ENCODE data around the gene TRIM24. TPM values are rescaled to one million over a fixed set of nuclear protein-coding genes. Genes with fewer than 3 reads are reported as not detected.

Gene TRIM24
- total RNA-seq, 2 experiments from 2014 or later, result 13.6 to 15.9 TPM

DNA sequence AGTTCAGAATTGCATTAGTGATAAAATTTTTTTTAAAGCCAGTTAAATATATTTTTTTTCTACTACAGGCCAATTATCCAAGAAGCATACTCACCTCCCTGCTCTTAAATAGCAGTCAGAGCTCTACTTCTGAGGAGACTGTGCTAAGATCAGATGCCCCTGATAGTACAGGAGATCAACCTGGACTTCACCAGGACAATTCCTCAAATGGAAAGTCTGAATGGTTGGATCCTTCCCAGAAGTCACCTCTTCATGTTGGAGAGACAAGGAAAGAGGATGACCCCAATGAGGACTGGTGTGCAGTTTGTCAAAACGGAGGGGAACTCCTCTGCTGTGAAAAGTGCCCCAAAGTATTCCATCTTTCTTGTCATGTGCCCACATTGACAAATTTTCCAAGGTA is 119.1 kb downstream of the TRIM24 start:
- H3K4me3 Mint-ChIP-seq, result no peak overlapping the region
- H3K4me1 Mint-ChIP-seq (ENCODE audit: low read depth), result no peaks in the 10 kb centered on the region
- intact Hi-C loops (cut with micrococcal nuclease), result no loop called here
- ChIA-PET POLR2A (no interaction called here), CTCF (no interaction called here)
- no peaks in the 10 kb centered on the region for H3K27me3 Mint-ChIP-seq
- H3K9me3 Mint-ChIP-seq, result no peaks in the 10 kb centered on the region
- H3K27ac Mint-ChIP-seq, result no peak overlapping the region
- H3K36me3 Mint-ChIP-seq, result peaks cover 51% of the 10 kb centered on the region
- no peak for DNase-seq

- ChIA-PET CTCF (no interaction called here), POLR2A (no interaction called here)
- no peaks in the 10 kb centered on the region for H3K4me1 Mint-ChIP-seq (ENCODE audit: low read depth)
- H3K36me3 Mint-ChIP-seq, result peaks cover 54% of the 10 kb centered on the region
- no peaks in the 10 kb centered on the region for H3K9me3 Mint-ChIP-seq
- intact Hi-C loops (cut with micrococcal nuclease), result no loop called here
- H3K27me3 Mint-ChIP-seq, result no peaks in the 10 kb centered on the region
- no peak overlapping the region for H3K4me3 Mint-ChIP-seq
- DNase-seq, result no peak
- H3K27ac Mint-ChIP-seq, result no peak overlapping the region
Observed at GRCh38 chr7:138579671-138580070, 119.6 kb downstream of the TRIM24 start.

DNA sequence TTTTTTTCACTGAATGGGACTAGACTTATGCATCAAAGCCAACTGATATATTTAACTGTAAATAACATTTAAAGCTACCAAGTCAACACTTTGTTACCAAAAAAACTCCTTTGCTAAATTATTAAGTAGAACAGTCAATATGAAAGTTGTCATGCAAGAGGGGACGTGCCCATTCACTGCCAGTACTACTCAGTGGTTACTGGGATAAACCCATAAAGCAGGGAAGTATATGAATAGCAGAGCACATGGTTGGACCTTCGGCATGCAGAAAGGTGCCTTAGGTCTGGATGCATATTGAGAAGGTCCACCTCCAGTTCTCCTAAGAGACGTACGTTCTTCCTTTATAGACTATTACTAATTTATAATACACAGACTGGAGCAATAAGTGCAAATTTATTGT is 121.0 kb downstream of the TRIM24 start:
- CTCF ChIA-PET, result no interaction called here

DNA sequence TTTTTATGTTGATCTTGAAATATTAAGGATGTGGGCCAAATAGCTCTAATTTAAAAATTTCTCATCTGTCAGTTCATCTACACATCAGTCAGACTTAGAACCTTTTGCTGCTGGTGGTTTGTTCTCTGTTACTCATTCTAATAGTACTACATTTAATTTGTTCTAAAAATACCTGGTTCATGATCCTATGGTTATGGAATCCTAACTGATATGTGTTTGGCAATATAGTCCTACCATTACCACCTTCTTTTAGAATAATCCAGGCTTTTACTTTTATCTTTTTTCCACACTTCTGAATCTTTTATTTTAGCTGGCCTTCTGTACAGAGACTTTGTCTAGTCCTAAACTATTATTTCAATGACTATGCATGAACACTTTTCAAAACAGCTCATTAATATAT is 124.2 kb downstream of the TRIM24 start:
- H3K27me3 Mint-ChIP-seq, result no peaks in the 10 kb centered on the region
- DNase-seq, result no peak
- no peak overlapping the region for H3K4me3 Mint-ChIP-seq
- H3K36me3 Mint-ChIP-seq, result peaks cover 60% of the 10 kb centered on the region
- no peaks in the 10 kb centered on the region for H3K9me3 Mint-ChIP-seq
- POLR2A ChIA-PET, result no interaction called here
- H3K4me1 Mint-ChIP-seq (ENCODE audit: low read depth), result no peaks in the 10 kb centered on the region
- H3K27ac Mint-ChIP-seq, result no peak overlapping the region
- CTCF ChIA-PET, result interaction anchor here (1.4 kb wide), 1 partner anchor 154 kb away, joined by 4 read pairs; no protein-coding TSS in a partner anchor
- intact Hi-C loops (cut with micrococcal nuclease), result no loop called here

More for the DNA sequence above, 121.0 kb downstream of the TRIM24 start:
- H3K9me3 Mint-ChIP-seq, result no peaks in the 10 kb centered on the region
- no peak overlapping the region for H3K4me3 Mint-ChIP-seq
- H3K4me1 Mint-ChIP-seq (ENCODE audit: low read depth), result no peaks in the 10 kb centered on the region
- H3K27me3 Mint-ChIP-seq, result no peaks in the 10 kb centered on the region
- peaks cover 60% of the 10 kb centered on the region for H3K36me3 Mint-ChIP-seq
- POLR2A ChIA-PET, result no interaction called here
- no peak overlapping the region for H3K27ac Mint-ChIP-seq
- intact Hi-C loops (cut with micrococcal nuclease), result no loop called here
- DNase-seq, result no peak

GRCh38 chr7:138584696-138585095 is 124.6 kb downstream of the TRIM24 start:
- H3K4me1 Mint-ChIP-seq (ENCODE audit: low read depth), result no peaks in the 10 kb centered on the region
- intact Hi-C loops (cut with micrococcal nuclease), result no loop called here
- DNase-seq, result no peak
- no peaks in the 10 kb centered on the region for H3K9me3 Mint-ChIP-seq
- ChIA-PET CTCF (interaction anchor here (1.4 kb wide), 1 partner anchor 154 kb away, joined by 4 read pairs; no protein-coding TSS in a partner anchor), POLR2A (no interaction called here)
- no peak overlapping the region for H3K4me3 Mint-ChIP-seq
- no peaks in the 10 kb centered on the region for H3K27me3 Mint-ChIP-seq
- H3K27ac Mint-ChIP-seq, result no peak overlapping the region
- peaks cover 55% of the 10 kb centered on the region for H3K36me3 Mint-ChIP-seq

DNA sequence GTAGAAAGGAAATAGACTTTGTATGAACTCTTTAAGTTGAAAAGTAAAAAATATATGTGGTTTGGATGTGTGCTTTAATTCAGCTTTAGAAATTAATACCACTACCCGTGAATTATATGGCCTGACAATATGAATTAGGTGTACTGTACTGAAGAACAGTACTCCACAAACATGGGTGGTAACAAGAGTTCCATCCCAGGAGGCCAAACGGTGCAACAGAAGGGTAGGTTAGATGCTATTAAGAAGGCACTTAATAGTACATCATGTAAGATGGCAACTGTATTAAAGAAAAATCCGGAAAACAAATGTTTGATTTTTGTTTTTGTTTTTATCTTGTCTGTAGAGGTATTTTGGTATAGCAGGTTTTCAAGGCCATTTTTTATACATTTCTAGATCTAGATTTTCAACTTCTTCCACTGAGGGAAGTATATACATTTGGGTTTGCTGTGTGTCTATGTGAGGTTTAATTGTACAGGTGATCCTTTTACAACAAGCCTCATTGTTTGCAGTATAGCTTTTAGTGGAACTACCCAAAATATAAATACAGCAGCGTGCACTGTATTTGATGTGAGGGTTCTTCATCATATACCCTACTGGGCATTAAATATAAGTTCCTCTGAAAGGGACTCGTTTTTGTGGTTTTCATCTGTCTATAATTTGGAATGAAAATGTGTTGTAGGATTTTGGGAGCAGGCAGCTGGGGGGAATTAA is 125.4 kb downstream of the TRIM24 start:
- peaks cover 48% of the 10 kb centered on the region for H3K36me3 Mint-ChIP-seq

DNA sequence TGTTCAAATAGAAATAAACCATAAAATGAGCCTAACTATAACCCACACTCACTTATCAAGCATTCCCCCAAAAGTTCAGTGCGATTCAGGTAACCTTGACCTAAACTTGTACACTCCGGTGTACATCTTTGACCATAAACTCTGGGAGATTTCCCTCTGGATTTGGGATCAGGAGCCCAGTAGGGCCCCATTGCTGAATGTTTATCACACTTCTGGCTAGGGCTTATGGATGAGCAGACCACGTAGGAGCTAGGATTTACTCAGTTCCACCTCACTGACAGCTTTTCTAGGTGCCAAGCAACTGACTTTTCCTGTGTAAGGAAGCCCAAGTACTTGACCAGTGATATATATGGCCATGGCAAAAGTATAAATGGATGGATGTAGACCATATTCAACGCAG is 127.4 kb downstream of the TRIM24 start:
- ChIA-PET CTCF (no interaction called here), POLR2A (no interaction called here)
- no peak for DNase-seq
- Mint-ChIP-seq H3K36me3 (peaks cover 38% of the 10 kb centered on the region), H3K27me3 (no peaks in the 10 kb centered on the region), H3K9me3 (no peaks in the 10 kb centered on the region), H3K27ac (no peak overlapping the region), H3K4me1 (ENCODE audit: low read depth) (no peaks in the 10 kb centered on the region), H3K4me3 (no peak overlapping the region)
- intact Hi-C loops (cut with micrococcal nuclease), result no loop called here

More for the DNA sequence above, 125.4 kb downstream of the TRIM24 start:
- intact Hi-C loops (cut with micrococcal nuclease), result no loop called here
- Mint-ChIP-seq H3K4me1 (ENCODE audit: low read depth) (no peaks in the 10 kb centered on the region), H3K9me3 (no peaks in the 10 kb centered on the region), H3K27ac (no peak overlapping the region), H3K27me3 (no peaks in the 10 kb centered on the region), H3K4me3 (no peak overlapping the region)
- DNase-seq, result no peak
- ChIA-PET POLR2A (no interaction called here), CTCF (no interaction called here)

- ChIA-PET CTCF (interaction anchor here (0.7 kb wide), 1 partner anchor 269 kb away, joined by 5 read pairs; no protein-coding TSS in a partner anchor), POLR2A (no interaction called here)
- Mint-ChIP-seq H3K4me1 (ENCODE audit: low read depth) (no peaks in the 10 kb centered on the region), H3K4me3 (no peak overlapping the region), H3K9me3 (no peaks in the 10 kb centered on the region), H3K27me3 (no peaks in the 10 kb centered on the region), H3K27ac (no peak overlapping the region), H3K36me3 (peaks cover 34% of the 10 kb centered on the region)
- intact Hi-C loops (cut with micrococcal nuclease), result no loop called here
- no peak for DNase-seq
Observed at GRCh38 chr7:138588986-138589385, 128.9 kb downstream of the TRIM24 start.

- Mint-ChIP-seq H3K27ac (no peak overlapping the region), H3K27me3 (no peaks in the 10 kb centered on the region), H3K36me3 (peaks cover 23% of the 10 kb centered on the region), H3K4me1 (ENCODE audit: low read depth) (no peaks in the 10 kb centered on the region), H3K9me3 (no peaks in the 10 kb centered on the region), H3K4me3 (no peak overlapping the region)
- no peak for DNase-seq
- intact Hi-C loops (cut with micrococcal nuclease), result no loop called here
- POLR2A ChIA-PET, result no interaction called here
- CTCF ChIA-PET, result no interaction called here
Observed at GRCh38 chr7:138590154-138590553, 130.1 kb downstream of the TRIM24 start.

GRCh38 chr7:138595454-138595853 is 135.4 kb downstream of the TRIM24 start:
- H3K4me3 Mint-ChIP-seq, result no peak overlapping the region
- no peak overlapping the region for H3K27ac Mint-ChIP-seq
- H3K36me3 Mint-ChIP-seq, result no peaks in the 10 kb centered on the region
- no peak for DNase-seq
- H3K4me1 Mint-ChIP-seq (ENCODE audit: low read depth), result no peaks in the 10 kb centered on the region
- no peaks in the 10 kb centered on the region for H3K9me3 Mint-ChIP-seq
- intact Hi-C loops (cut with micrococcal nuclease), result no loop called here
- ChIA-PET CTCF (no interaction called here), POLR2A (no interaction called here)
- peaks cover 3% of the 10 kb centered on the region for H3K27me3 Mint-ChIP-seq

DNA sequence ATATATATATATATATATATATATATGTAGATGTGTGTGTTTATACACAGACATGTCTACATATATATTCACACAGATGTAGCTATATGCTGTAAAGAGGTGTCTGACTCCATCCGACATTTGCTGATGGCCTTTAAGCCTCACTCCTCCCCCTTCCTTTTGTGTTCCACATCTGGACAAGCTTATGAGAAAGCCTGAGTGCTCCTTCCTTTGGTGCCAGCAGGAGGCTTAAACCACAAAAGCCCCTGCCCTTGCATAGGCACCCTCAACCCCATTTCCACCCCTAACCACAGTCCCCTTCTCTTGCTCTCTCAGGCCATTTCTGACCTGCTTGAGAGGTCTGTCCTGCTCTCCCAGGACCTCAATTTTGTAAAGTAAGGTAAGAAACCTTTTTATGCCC is 142.4 kb downstream of the TRIM24 start:
- peaks cover 7% of the 10 kb centered on the region for H3K27me3 Mint-ChIP-seq
- no peak for DNase-seq
- intact Hi-C loops (cut with micrococcal nuclease), result no loop called here
- H3K27ac Mint-ChIP-seq, result no peak overlapping the region
- H3K36me3 Mint-ChIP-seq, result no peaks in the 10 kb centered on the region
- ChIA-PET POLR2A (no interaction called here), CTCF (no interaction called here)
- H3K9me3 Mint-ChIP-seq, result no peaks in the 10 kb centered on the region
- no peak overlapping the region for H3K4me3 Mint-ChIP-seq
- peaks cover 4% of the 10 kb centered on the region for H3K4me1 Mint-ChIP-seq (ENCODE audit: low read depth)

- H3K4me3 Mint-ChIP-seq, result no peak overlapping the region
- peaks cover 15% of the 10 kb centered on the region for H3K4me1 Mint-ChIP-seq (ENCODE audit: low read depth)
- H3K36me3 Mint-ChIP-seq, result no peaks in the 10 kb centered on the region
- no peak overlapping the region for H3K27ac Mint-ChIP-seq
- CTCF ChIA-PET, result interaction anchor here (0.6 to 0.7 kb wide), 2 partner anchors 24 to 173 kb away, joined by 3 read pairs; no protein-coding TSS in a partner anchor
- intact Hi-C loops (cut with micrococcal nuclease), result no loop called here
- H3K27me3 Mint-ChIP-seq, result peaks cover 7% of the 10 kb centered on the region
- POLR2A ChIA-PET, result no interaction called here
- DNase-seq, result no peak
- H3K9me3 Mint-ChIP-seq, result no peaks in the 10 kb centered on the region
Observed at GRCh38 chr7:138603549-138604318, 143.7 kb downstream of the TRIM24 start.

- no peaks in the 10 kb centered on the region for H3K9me3 Mint-ChIP-seq
Observed at GRCh38 chr7:138606236-138606635, 146.2 kb downstream of the TRIM24 start.

More at GRCh38 chr7:138606236-138606635, 146.2 kb downstream of the TRIM24 start:
- Mint-ChIP-seq H3K27me3 (peaks cover 1% of the 10 kb centered on the region), H3K36me3 (no peaks in the 10 kb centered on the region), H3K4me3 (no peak overlapping the region), H3K4me1 (ENCODE audit: low read depth) (peaks cover 15% of the 10 kb centered on the region), H3K27ac (no peak overlapping the region)
- ChIA-PET CTCF (no interaction called here), POLR2A (no interaction called here)
- intact Hi-C loops (cut with micrococcal nuclease), result loop anchor here (5.0 kb wide), 1 partner anchor 144 kb away; the partner anchor contains the start of gene TRIM24
- DNase-seq, result no peak

Measured in activated CD4-positive, alpha-beta memory T cell treated with anti-CD3 and anti-CD28 coated beads for 36 hours (primary cell).